HS-27A (cell line): ENCODE measurements around the gene ANKRD52.

Experiments
- DNase-seq: peaks from one replicate; pipeline ENCODE4 v3.0.0-alpha.2; 2012; ENCODE audit warnings: low read depth, missing footprints

The ANKRD52 gene

DNA sequence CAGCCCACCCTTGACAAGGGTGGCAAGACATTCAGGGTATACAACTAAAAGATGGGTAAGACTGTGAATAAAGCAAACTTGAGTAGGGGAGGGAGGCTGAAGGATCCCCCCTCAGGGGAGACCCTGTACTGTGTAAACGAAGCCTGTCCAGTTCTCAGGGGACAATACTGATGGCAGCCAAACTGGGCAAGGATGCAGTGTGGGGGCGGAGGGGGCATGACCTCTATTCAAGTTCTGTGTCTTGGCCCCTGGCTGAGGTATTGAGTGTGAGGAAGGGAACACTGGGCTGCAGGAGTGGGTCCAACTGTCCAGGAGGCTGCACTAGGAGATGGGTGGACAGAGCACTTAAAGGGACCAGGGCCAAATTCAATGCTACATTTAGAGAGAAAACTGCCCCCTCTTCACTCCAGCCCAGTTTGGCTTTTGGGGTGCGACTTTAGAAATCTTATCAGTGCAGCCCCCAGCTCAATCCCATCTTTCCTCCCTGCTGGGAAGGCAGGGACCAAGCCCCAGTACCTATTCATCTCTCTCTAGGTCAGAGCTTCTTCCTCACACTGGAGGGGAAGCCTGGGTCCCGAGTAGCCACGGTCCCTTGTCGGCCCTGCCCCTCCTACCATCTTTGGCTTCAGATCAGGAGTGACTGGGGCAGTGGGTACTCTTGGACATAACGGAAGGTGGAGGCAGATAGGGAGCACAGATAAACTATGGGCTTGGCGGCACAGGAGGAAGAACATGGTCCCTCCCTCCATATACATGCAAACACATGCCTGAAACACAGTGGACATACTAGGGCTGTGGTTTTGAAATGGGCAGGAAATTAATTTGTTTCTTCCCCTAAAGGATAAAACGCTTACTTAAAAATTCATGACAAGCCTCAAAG lies 16.5 kb downstream of the ANKRD52 start:
- DNase-seq: no peak

DNA sequence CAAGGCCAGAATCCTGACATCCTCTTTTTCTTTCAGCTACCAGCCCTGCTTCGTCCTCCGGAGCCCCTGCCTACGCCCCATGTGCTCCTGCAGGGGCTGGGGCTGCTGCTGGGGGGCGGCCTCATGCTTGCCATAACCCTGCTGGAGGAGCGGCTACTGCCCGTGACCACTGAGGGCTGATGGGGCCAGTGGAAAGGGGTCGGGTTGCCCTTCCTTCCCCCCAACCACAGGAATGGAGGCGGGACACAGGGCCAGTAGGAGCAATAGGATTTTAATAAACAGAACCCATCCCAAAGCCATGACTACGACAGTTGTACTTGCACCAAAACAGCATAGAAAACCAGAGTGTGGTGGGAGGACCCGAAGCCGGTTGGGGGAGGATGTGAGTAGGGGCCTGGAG lies 20.6 kb downstream of the ANKRD52 start:
- no peak for DNase-seq

DNA sequence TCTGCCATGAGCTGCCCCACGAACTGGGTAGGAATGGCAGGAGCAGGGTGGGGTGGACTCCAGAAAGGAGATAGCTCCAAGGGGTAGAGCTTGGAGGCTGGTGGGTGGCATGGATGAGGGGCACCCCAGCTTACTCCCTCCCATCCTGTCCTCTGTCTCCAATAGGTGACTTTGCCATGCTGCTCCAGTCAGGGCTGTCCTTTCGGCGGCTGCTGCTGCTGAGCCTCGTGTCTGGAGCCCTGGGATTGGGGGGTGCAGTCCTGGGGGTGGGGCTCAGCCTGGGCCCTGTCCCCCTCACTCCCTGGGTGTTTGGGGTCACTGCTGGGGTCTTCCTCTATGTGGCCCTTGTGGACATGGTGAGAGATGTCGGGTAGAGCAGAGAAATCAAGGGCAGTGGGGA lies 21.2 kb downstream of the ANKRD52 start:
- DNase-seq: no peak

GRCh38 chr12:56236091-56236490 lies 22.1 kb downstream of the ANKRD52 start:
- no peak for DNase-seq

DNA sequence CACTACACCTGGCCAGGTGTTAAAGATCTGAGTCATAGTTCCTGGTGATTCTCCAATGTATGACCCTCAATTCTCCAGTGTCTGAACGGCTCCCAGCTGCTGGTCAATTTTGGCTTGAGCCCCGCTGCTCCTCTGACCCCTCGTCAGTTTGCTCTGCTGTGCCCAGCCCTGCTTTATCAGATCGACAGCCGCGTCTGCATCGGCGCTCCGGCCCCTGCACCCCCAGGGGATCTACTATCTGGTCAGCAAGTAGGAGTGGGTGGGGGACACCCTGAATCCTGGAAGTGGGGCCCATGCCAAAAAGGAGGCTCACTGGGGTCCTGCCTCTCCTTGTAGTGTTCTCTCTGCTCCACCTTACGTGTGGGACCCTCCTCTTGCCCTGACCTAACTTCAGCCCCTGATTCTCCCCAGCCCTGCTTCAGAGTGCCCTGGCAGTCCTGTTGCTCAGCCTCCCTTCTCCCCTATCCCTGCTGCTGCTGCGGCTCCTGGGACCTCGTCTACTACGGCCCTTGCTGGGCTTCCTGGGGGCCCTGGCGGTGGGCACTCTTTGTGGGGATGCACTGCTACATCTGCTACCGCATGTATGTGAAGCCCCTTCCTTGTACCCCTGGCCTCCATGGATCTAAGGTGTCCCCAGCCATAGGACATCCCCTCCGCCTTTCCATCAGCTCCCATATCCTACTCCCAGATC lies 23.3 kb downstream of the ANKRD52 start:
- DNase-seq: no peak

DNA sequence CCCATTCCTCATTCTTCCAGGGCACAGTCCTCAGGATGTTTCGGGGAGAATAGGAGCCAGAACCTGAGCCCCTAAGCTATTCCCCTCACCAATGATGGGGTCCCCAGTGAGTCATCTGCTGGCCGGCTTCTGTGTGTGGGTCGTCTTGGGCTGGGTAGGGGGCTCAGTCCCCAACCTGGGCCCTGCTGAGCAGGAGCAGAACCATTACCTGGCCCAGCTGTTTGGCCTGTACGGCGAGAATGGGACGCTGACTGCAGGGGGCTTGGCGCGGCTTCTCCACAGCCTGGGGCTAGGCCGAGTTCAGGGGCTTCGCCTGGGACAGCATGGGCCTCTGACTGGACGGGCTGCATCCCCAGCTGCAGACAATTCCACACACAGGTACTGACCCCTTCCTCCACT lies 27.0 kb downstream of the ANKRD52 start:
- DNase-seq: no peak

DNA sequence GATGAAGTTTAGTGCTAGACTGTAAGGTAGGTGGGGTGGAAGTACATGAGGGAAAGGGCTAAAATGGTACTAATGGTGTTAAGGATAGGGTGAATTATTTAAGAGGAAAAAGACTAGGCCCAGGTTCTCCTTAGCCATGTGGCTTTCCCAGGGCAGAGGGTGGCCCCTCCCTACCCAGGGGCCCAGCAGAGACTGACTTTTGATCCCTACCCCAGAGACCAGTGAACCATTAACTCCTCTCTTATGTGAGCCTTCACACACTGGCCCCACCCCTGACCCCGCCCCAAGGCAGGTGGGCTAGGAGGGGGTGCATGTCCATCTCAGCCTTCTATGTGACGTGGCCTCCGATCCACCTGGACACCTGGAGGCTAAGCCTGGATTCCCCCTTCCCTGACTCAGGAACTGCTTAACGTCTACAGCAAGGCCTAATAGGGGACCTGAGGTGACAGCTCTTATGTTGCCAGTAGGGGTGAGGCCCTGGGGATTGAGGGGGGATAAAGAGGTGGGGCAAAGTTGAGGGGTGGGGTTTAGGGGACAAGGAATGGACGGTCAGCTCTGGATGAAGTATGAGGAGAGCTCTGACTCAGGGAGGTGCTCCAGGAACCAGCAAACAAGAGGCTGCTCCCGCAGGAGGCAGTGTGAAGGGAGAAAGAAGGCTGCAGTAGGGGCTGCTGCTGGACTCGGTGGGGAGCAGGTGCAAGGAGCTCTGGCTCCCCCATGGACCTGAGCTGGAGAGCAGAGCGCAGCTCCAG lies 27.6 kb downstream of the ANKRD52 start:
- no peak for DNase-seq

- DNase-seq: no peak
These were observed 28.2 kb downstream of the ANKRD52 start, which contains the start of gene SLC39A5 for GRCh38 chr12:56229916-56230431. TSS of gene SLC39A5 (plus strand) at chr12:56230051. CDS start at chr12:56231275, 1,224 bp downstream.

DNA sequence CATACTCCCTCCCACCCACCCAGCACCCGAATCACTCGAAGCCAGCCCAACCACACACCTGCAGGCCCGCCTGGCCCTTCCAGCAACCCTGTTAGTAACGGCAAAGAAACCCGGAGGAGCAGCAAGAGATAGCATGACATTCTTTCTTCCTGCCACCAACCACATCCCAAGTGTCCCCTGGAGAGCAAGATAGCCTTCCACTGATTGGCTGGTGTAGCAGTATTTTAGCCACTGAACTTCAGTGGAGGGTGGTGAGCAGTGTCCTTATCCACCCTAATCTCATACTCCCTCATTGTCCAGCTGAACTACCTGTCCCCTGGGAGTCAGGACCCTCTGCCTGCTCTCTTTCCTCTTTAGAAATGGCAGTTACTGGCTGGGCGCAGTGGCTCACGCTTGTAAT lies 29.1 kb downstream of the ANKRD52 start:
- no peak for DNase-seq

GRCh38 chr12:56224954-56225353 lies 33.2 kb downstream of the ANKRD52 start:
- no peak for DNase-seq

DNA sequence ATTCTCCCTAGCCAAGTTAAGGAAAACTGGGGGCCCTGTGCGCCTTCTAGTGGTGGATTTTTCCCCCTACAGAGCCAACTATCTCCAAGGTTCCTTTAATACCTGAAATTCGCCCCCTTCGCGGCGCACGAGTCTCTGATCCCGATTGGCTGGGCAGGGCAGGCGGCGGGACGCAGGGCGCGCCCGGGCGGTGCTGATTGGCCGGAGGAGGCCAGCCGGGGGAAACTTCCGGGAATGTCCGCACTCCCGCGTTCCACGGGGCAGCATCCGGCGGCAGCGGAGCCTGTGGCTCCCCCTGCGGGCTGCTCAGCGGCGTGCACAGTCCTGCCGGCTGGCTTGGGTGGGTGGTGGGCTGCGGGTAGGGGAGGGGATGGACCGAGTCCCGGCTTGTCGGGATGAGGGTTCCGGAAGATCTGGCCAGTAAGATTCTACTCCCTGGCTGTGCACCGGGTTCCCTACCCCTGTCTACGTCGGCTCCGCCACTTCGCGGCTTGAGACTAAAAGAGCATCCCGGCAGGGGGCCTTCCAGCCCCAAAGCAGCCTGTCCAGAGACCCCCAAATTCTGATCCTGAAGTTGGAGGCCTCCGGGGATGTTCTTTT lies 34.0 kb downstream of the ANKRD52 start, which contains the start of gene NABP2:
Gene NABP2, plus strand, starts transcription at position 241 of the 600 bp plus-strand sequence. CDS start 515 bp downstream, outside the sequence.
- peak; percentile 94 for DNase-seq

DNA sequence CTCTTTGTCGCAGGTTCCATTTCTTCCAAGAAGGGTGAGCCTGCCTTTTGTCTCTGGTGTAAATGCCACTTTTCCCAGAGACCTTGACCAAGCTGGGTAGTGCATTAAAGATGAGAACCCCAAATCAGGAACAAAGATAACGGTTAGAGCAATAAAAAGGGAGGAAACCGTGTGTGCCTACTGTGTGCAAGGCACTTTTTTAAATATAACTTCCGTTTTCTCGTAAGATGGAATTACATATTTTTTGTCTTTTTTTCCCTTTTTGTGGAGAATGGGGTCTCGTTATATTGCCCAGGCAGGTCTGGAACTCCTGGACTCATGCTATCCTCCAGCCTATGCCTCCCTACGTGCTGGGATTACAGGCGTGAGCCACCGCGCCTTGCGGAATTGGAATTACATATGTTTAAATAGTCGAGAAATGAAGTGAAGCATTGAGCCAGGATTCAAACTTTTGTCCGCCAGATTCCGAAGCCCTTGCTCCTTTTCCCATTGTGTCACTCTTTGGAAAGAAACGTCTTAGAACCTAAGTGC lies 34.5 kb downstream of the ANKRD52 start:
- DNase-seq: no peak

GRCh38 chr12:56222531-56222895 lies 35.7 kb downstream of the ANKRD52 start:
- no peak for DNase-seq

- peak; percentile 92 for DNase-seq
These were observed 36.2 kb downstream of the ANKRD52 start, which contains the start of gene RNF41 for GRCh38 chr12:56221757-56222530. TSS of gene RNF41 (minus strand) at chr12:56221922. CDS start at chr12:56214047, 7,875 bp downstream.

DNA sequence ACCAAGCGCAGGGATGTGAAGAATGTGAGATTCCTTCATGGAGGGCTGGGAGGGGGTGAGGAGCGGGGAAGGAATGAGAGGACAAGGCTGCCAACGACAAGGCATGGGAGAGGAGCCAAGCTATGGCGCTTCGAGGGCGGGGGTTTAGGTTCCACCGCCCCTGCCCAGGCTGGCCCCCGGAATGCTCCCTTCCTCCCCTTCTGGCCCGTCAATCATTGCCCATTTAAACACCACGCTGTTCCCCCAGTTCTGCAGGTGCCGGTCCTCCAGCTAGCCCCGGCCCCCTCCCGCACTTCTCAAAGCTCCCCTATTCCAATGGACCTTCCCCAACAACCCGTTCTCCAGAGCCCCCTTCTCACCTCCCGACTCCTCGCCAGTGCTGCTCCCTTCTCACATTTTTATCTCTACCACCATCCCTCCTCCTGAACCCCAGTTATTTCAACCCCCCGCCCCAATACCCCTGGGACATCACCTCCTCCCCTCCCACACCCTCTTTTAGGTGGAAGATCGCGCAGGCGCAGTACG lies 36.9 kb downstream of the ANKRD52 start:
- DNase-seq: peak; percentile 72

- no peak for DNase-seq
These were observed 37.5 kb downstream of the ANKRD52 start for GRCh38 chr12:56220611-56221231.

GRCh38 chr12:56219840-56220239 lies 38.3 kb downstream of the ANKRD52 start:
- DNase-seq: no peak

DNA sequence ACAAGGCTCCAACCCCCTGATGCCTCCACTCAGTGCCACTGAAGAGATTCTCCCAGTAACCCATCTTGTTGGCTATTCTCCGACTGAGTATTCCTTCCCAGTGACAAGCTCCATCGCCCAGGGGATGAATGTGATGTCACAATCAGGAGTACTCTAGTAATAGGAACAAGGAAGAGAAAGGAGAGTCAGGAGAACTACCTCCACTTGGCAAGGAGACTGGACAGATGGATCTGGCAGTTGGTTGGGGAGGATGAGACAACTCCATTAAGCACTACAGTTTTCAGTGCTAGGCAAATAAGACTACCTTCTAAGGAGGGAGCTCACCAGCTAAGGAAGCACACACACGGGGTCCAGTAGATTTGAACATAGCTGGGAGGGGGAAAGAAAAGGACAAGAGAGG lies 41.7 kb downstream of the ANKRD52 start:
- no peak for DNase-seq

- DNase-seq: no peak
These were observed 44.3 kb downstream of the ANKRD52 start for GRCh38 chr12:56213878-56214277.

- DNase-seq: no peak
These were observed 45.8 kb downstream of the ANKRD52 start for GRCh38 chr12:56212361-56212760.
